HG03139 (cell line): ENCODE data around the gene EBP.

Source experiments
- ATAC-seq: cut with Tn5 transposase; IDR thresholded peaks from one replicate; pipeline ENCODE4 v1.9.1; 2021; ENCODE audit not compliant: unreplicated experiment

EBP gene

GRCh38 chrX:48574270-48575266 lies 53.0 kb downstream of the EBP start, which contains the start of gene RBM3:
RBM3 (plus strand) TSS chrX:48574484; CDS start chrX:48575181, 697 bp downstream.
- ATAC-seq = peak; percentile 84

DNA sequence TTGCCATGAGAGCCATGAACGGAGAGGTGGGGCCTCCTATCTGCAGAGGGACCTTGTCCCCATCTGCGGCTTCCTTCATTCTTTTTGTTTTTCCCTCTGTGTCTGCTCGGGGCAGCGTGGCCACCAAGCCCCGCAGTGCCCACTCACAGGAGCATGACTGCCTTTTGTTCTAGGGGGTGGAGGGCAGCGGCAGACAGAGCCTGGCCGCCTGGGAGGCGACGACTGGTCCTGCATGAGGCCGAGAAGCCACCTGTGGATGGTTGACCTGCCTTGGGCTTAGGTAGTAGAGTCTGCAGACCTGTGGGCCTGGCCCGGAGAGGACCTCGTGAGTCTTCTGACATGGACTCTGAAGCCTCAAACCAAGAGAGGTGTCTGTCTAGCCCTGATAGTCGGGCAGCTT lies 54.0 kb downstream of the EBP start:
- no peak for ATAC-seq

- no peak for ATAC-seq
Observed at GRCh38 chrX:48576108-48576507, 54.5 kb downstream of the EBP start.
